ENCODE results near the gene SDR39U1.

The SDR39U1 gene

DNA sequence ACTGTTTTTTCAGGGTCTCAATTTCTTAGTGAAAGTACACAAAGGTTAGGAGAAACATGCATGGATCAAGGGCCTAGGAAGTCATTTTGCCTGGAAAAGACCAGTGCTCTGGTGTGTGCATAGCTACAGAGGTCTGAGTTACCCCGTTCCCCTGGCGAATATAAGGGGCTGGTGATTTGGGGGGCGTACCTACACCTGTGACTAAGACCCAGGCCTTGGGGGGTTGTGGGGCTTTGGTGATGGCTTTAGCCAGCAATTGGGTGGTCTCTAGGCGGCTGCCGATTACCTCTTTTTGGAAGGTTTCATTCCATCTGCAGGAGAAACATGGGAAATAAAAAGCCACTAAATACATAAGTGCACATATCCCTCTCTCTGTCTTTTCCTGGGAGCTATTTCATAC is 1.1 kb downstream of the SDR39U1 start:
- no peak for TF ChIP-seq POLR2AphosphoS5 (IDR thresholded peaks at IDR 0.05; ENCODE audit: low read depth)
- TF ChIP-seq GABPA (IDR thresholded peaks at IDR 0.05; ENCODE audit: low read depth): no peak
- TF ChIP-seq, protein P1, sequence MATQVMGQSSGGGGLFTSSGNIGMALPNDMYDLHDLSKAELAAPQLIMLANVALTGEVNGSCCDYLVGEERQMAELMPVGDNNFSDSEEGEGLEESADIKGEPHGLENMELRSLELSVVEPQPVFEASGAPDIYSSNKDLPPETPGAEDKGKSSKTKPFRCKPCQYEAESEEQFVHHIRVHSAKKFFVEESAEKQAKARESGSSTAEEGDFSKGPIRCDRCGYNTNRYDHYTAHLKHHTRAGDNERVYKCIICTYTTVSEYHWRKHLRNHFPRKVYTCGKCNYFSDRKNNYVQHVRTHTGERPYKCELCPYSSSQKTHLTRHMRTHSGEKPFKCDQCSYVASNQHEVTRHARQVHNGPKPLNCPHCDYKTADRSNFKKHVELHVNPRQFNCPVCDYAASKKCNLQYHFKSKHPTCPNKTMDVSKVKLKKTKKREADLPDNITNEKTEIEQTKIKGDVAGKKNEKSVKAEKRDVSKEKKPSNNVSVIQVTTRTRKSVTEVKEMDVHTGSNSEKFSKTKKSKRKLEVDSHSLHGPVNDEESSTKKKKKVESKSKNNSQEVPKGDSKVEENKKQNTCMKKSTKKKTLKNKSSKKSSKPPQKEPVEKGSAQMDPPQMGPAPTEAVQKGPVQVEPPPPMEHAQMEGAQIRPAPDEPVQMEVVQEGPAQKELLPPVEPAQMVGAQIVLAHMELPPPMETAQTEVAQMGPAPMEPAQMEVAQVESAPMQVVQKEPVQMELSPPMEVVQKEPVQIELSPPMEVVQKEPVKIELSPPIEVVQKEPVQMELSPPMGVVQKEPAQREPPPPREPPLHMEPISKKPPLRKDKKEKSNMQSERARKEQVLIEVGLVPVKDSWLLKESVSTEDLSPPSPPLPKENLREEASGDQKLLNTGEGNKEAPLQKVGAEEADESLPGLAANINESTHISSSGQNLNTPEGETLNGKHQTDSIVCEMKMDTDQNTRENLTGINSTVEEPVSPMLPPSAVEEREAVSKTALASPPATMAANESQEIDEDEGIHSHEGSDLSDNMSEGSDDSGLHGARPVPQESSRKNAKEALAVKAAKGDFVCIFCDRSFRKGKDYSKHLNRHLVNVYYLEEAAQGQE (IDR thresholded peaks at IDR 0.05; ENCODE audit: insufficient replicate concordance, low read depth): no peak
- TF ChIP-seq CTCF (IDR thresholded peaks at IDR 0.05; ENCODE audit: insufficient read depth, low read length): no peak
- no peak for TF ChIP-seq SPI1 (IDR thresholded peaks at IDR 0.05; ENCODE audit: borderline replicate concordance, low read depth)
- DNase-seq (ENCODE audit: low read depth in 1 of 2, low spot score in 1 of 2): no peak
- Histone ChIP-seq H3K4me3 (replicated peaks; ENCODE audit: insufficient read depth, low read length) (peak overlapping the region; percentile 80), H3K27ac (replicated peaks) (peak overlapping the region; percentile 95), H3K27me3 (ENCODE audit: insufficient read depth, poor library complexity, severe bottlenecking) (no peaks in the 10 kb centered on the region)

DNA sequence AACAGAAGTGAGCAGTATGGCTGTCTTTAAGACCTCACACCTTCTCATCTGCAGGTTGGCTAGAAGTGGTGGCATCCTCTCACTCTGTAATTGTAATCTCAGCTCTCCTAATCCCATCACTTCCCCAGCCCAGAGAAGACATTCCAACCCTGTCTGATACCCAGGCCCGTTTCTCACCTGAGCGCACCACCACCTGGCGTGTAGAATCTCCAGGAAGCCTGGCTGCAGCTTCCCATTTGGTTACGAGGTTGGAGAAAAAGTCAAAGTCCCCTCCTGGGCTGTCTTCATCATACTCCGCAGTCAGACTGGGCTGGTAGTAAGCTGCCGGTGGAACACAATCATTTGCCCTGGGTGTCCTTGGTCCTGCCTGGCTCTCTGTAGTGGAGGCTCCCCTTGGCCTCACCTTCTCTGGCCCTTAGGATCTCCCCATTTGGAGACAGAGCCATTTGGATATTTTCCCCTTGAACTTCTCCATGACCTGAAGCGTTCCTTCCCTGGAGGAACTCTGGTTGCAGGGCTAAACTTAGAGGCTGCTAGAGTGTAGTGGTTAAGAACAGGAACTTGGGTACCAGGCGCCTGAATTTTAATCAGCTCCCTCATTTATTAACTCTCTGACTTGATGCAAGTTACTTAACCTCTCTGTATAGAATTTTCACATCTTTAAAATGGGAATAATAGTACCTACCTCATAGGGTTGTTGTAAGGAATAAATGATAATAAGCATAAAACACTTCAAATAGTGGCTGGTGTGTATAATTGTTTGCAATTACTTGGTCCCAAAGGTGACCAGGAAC is 1.8 kb downstream of the SDR39U1 start:
- TF ChIP-seq, protein P1 (IDR thresholded peaks at IDR 0.05; ENCODE audit: insufficient replicate concordance, low read depth): no peak
- no peak for TF ChIP-seq CTCF (IDR thresholded peaks at IDR 0.05; ENCODE audit: insufficient read depth, low read length)
- no peak for TF ChIP-seq GABPA (IDR thresholded peaks at IDR 0.05; ENCODE audit: low read depth)
- H3K4me3 ChIP-seq (replicated peaks; ENCODE audit: insufficient read depth, low read length): no peak overlapping the region
- H3K27ac ChIP-seq (replicated peaks): no peak overlapping the region
- H3K27me3 ChIP-seq (ENCODE audit: insufficient read depth, poor library complexity, severe bottlenecking): no peaks in the 10 kb centered on the region
- no peak for DNase-seq (ENCODE audit: low read depth in 1 of 2, low spot score in 1 of 2)

GRCh38 chr14:24439830-24440605 is 2.6 kb downstream of the SDR39U1 start:
- Histone ChIP-seq H3K27me3 (ENCODE audit: insufficient read depth, poor library complexity, severe bottlenecking) (no peaks in the 10 kb centered on the region), H3K27ac (replicated peaks) (no peak overlapping the region), H3K4me3 (replicated peaks; ENCODE audit: insufficient read depth, low read length) (no peak overlapping the region)
- DNase-seq (ENCODE audit: low read depth in 1 of 2, low spot score in 1 of 2): no peak
- TF ChIP-seq CTCF (IDR thresholded peaks at IDR 0.05; ENCODE audit: insufficient read depth, low read length): no peak
- TF ChIP-seq POLR2AphosphoS5 (IDR thresholded peaks at IDR 0.05; ENCODE audit: low read depth): peak; percentile 47

Data from HL-60 (cell line).